H1 (cell line): ENCODE results near the gene MPRIP. TPM values are rescaled to one million over a fixed set of nuclear protein-coding genes. Genes with fewer than 3 reads are reported as not detected.
A peak's percentile ranks its signal among the peaks of the same experiment; 100 is the strongest.

ENCODE experiments used
- CTCF ChIA-PET: fragments of 300-600 bp; sonication (Branson Sonifier 250); formaldehyde crosslinking; loops from one replicate; lab custom pipeline; 2021; ENCODE audit not compliant: partially characterized antibody; lab: Charles Lee
- POLR2A ChIA-PET: fragments of 300-600 bp; sonication (Branson Sonifier 250); formaldehyde crosslinking; loops from one replicate; lab custom pipeline; 2021; ENCODE audit warnings: inconsistent platforms; ENCODE audit not compliant: partially characterized antibody; lab: Charles Lee
- DNase-seq, 2 experiments: peaks; one replicate each; pipeline versions ENCODE4 v3.0.0 to v3.0.0-alpha.2; 2010 to 2022; ENCODE audit warnings: low spot score in 2 of 2, low read depth in 1 of 2, mixed read lengths in 1 of 2
- FAIRE-seq: peaks from 2 replicates; lab custom pipeline; 2011; peaks lifted over from hg19 to GRCh38; lab: Jason Lieb, UNC
- H2AFZ ChIP-seq: 2 replicates; pipeline ENCODE4 v1.8.1; 2012; ENCODE audit warnings: low read length, inconsistent platforms
- H2AK5ac ChIP-seq: 2 replicates; pipeline ENCODE4 v1.6.1; 2013; ENCODE audit warnings: low read depth, low read length
- H2BK120ac ChIP-seq: replicated peaks from 2 replicates; pipeline ENCODE3; 2013; ENCODE audit warnings: low read depth, low read length, inconsistent platforms
- H2BK12ac ChIP-seq: 2 replicates; pipeline ENCODE4 v1.6.1; 2013; ENCODE audit warnings: low read depth, low read length
- H2BK15ac ChIP-seq: 2 replicates; pipeline ENCODE4 v1.6.1; 2013; ENCODE audit warnings: low read length
- H2BK20ac ChIP-seq: 2 replicates; pipeline ENCODE4 v1.6.1; 2013; ENCODE audit warnings: low read length
- H2BK5ac ChIP-seq: 2 replicates; pipeline ENCODE4 v1.6.1; 2013; ENCODE audit warnings: low read depth, low read length
- H3K14ac ChIP-seq: 2 replicates; pipeline ENCODE4 v1.6.1; 2013; ENCODE audit warnings: inconsistent platforms; ENCODE audit not compliant: insufficient read length
- H3K18ac ChIP-seq: 2 replicates; pipeline ENCODE4 v1.6.1; 2013; ENCODE audit warnings: low read length; ENCODE audit errors: extremely low read depth
- H3K23ac ChIP-seq: 2 replicates; pipeline ENCODE4 v1.6.1; 2013; ENCODE audit warnings: inconsistent platforms; ENCODE audit not compliant: insufficient read length
- H3K23me2 ChIP-seq: 2 replicates; pipeline ENCODE4 v1.6.1; 2013; ENCODE audit warnings: low read depth, low read length
- H3K27ac ChIP-seq: 2 replicates; pipeline ENCODE4 v1.6.1; 2011; ENCODE audit warnings: low read depth, low read length, inconsistent platforms
- H3K27me3 ChIP-seq, 4 experiments: replicated peaks in 1 of 4; 1 replicate in 1 of 4; 2 replicates in 3 of 4; pipeline versions ENCODE4 v1.6.1 to v1.8.1; 2011 to 2013; ENCODE audit warnings: low read length in 3 of 4, mild to moderate bottlenecking in 3 of 4, inconsistent platforms in 2 of 4, mixed read lengths in 2 of 4, moderate library complexity in 1 of 4; ENCODE audit not compliant: control insufficient read depth in 3 of 4, insufficient read depth in 3 of 4; ENCODE audit errors: extremely low read depth in 1 of 4
- H3K36me3 ChIP-seq, 4 experiments: 2 replicates each; pipeline versions ENCODE4 v1.6.1 to v1.8.1; 2011 to 2013; ENCODE audit warnings: mild to moderate bottlenecking in 4 of 4, low read length in 3 of 4, moderate library complexity in 2 of 4, control low read depth in 1 of 4, inconsistent platforms in 1 of 4; ENCODE audit not compliant: insufficient read depth in 4 of 4, control insufficient read depth in 2 of 4
- H3K4ac ChIP-seq: replicated peaks from 2 replicates; pipeline ENCODE3; 2013; ENCODE audit warnings: low read length, low read depth, mixed read lengths, inconsistent platforms; ENCODE audit not compliant: insufficient read length
- H3K4me1 ChIP-seq, 4 experiments: replicated peaks in 1 of 4; 1 replicate in 1 of 4; 2 replicates in 3 of 4; pipeline versions ENCODE4 v1.6.1 to v1.8.1; 2011 to 2013; ENCODE audit warnings: low read length in 3 of 4, inconsistent platforms in 2 of 4, mixed read lengths in 1 of 4; ENCODE audit not compliant: insufficient read depth in 4 of 4, control insufficient read depth in 3 of 4
- H3K4me2 ChIP-seq, 2 experiments: 2 replicates each; pipeline versions ENCODE4 v1.6.1 to v1.8.1; 2011 to 2013; ENCODE audit warnings: low read depth in 2 of 2, low read length in 2 of 2, control low read depth in 1 of 2, inconsistent platforms in 1 of 2, mild to moderate bottlenecking in 1 of 2; ENCODE audit not compliant: insufficient read depth in 1 of 2
- H3K4me3 ChIP-seq, 4 experiments: fragments of 200-600, 300-600 bp in 1 of 4; sonication (generic), shearing (Covaris generic), sonication (Bioruptor Twin) in 1 of 4; 2 replicates each; pipeline versions ENCODE4 v1.5.1 to v1.8.1; 2011 to 2016; ENCODE audit warnings: low read length in 4 of 4, low read depth in 3 of 4, control low read depth in 2 of 4, inconsistent platforms in 2 of 4, mild to moderate bottlenecking in 2 of 4, mixed read lengths in 1 of 4, moderate library complexity in 1 of 4; ENCODE audit not compliant: insufficient read depth in 2 of 4; ENCODE audit errors: extremely low read depth in 1 of 4
- H3K56ac ChIP-seq: replicated peaks from 2 replicates; pipeline ENCODE3; 2013; ENCODE audit warnings: low read depth, mild to moderate bottlenecking, mixed read lengths, low read length, inconsistent platforms; ENCODE audit not compliant: insufficient read length
- H3K79me1 ChIP-seq: 2 replicates; pipeline ENCODE4 v1.6.1; 2013; ENCODE audit warnings: low read depth, low read length, control low read depth
- H3K79me2 ChIP-seq, 2 experiments: 2 replicates each; pipeline versions ENCODE4 v1.6.1 to v1.8.1; 2012 to 2013; ENCODE audit warnings: low read length in 2 of 2, mild to moderate bottlenecking in 2 of 2, inconsistent platforms in 1 of 2; ENCODE audit not compliant: insufficient read depth in 2 of 2, control insufficient read depth in 1 of 2
- H3K9ac ChIP-seq, 4 experiments: replicated peaks in 1 of 4; 1 replicate in 1 of 4; 2 replicates in 3 of 4; pipeline versions ENCODE4 v1.6.1 to v1.8.1; 2011 to 2013; ENCODE audit warnings: low read depth in 3 of 4, low read length in 3 of 4, control low read depth in 2 of 4, mild to moderate bottlenecking in 2 of 4, moderate library complexity in 2 of 4, inconsistent platforms in 1 of 4; ENCODE audit errors: extremely low read depth in 1 of 4
- H3K9me3 ChIP-seq, 2 experiments: 2 replicates each; pipeline versions ENCODE4 v1.6.1 to v1.8.1; 2012 to 2013; ENCODE audit warnings: mild to moderate bottlenecking in 2 of 2, moderate library complexity in 2 of 2, control low read depth in 1 of 2, inconsistent platforms in 1 of 2, low read depth in 1 of 2, low read length in 1 of 2, mixed read lengths in 1 of 2; ENCODE audit not compliant: insufficient read depth in 2 of 2
- H4K20me1 ChIP-seq, 2 experiments: replicated peaks in 1 of 2; 2 replicates each; pipeline versions ENCODE3 to v1.8.1; 2011 to 2013; ENCODE audit warnings: inconsistent platforms in 2 of 2, low read length in 2 of 2, mild to moderate bottlenecking in 1 of 2; ENCODE audit not compliant: insufficient read depth in 2 of 2, control insufficient read depth in 1 of 2
- H4K5ac ChIP-seq: 2 replicates; pipeline ENCODE4 v1.6.1; 2013; ENCODE audit warnings: low read length, low read depth, mixed read lengths, inconsistent platforms; ENCODE audit not compliant: insufficient read length
- H4K8ac ChIP-seq: 2 replicates; pipeline ENCODE4 v1.8.0; 2013; ENCODE audit warnings: mild to moderate bottlenecking, moderate library complexity, low read length, inconsistent platforms; ENCODE audit not compliant: insufficient read depth; ENCODE audit errors: extremely low read depth
- H4K91ac ChIP-seq: replicated peaks from 2 replicates; pipeline ENCODE3; 2013; ENCODE audit warnings: low read length, mixed read lengths, inconsistent platforms; ENCODE audit not compliant: insufficient read length
- CBX5 ChIP-seq: fragments of 300-800, 300-1000 bp; sonication (generic); IDR thresholded peaks from 2 replicates; pipeline ENCODE4 v1.7.1; 2016; ENCODE audit warnings: antibody characterized with exemption, low read length, low read depth
- WGBS, 2 experiments: shearing (Covaris generic) in 1 of 2; methylation state at CpG; one replicate each; pipeline versions ENCODE4 v1.1.6 to v1.1.7; 2013 to 2015; ENCODE audit warnings: low lambda C conversion rate in 2 of 2, mixed read lengths in 2 of 2, inconsistent platforms in 1 of 2, low coverage in 1 of 2, missing lambda C conversion rate in 1 of 2; ENCODE audit not compliant: insufficient replicate concordance in 2 of 2, insufficient coverage in 1 of 2, insufficient read length in 1 of 2; ENCODE audit errors: extremely low coverage in 1 of 2, missing lambda C conversion rate in 1 of 2; 5-methylcytosine and 5-hydroxymethylcytosine counted together
- polyA plus RNA-seq, 7 experiments: library from polyadenylated mRNA; depleted of rRNA in 3 of 7; stranded (reverse) in 5 of 7; unstranded in 2 of 7; fragments of >200 nt in 5 of 7; fragments of 200-250 nt in 2 of 7; gene quantifications; 1 replicate in 5 of 7; 2 replicates in 1 of 7; 4 replicates in 1 of 7; pipeline versions ENCODE4 v1.2.1 to v1.2.3, GENCODE V29; 2011 to 2013; ENCODE audit warnings: missing spikeins in 2 of 7, mixed read lengths in 2 of 7
- total RNA-seq: library from RNA; stranded (reverse); fragmentation: NEBNext Ultra II Directional; extraction: Animal tissue kit (Norgen Biotek cat#: 25700); gene quantifications from 2 replicates; pipeline ENCODE4 v1.2.1, GENCODE V29; 2021

MPRIP gene
- total and polyA plus RNA-seq, 2 of the 8 experiments (the other 6 are each of a cell fraction or from before 2014, with no cell fraction given) = 48.6 to 146 TPM

- H2BK15ac ChIP-seq = no peak overlapping the region
- ChIA-PET POLR2A (no interaction called here), CTCF (interaction anchor here (0.6 to 2.5 kb wide), 7 partner anchors 7 to 107 kb away, joined by 3 to 18 read pairs (median 6); no protein-coding TSS in a partner anchor)
- TF ChIP-seq CBX5 = no peak
- no peak overlapping the region for H3K9ac ChIP-seq
- H2AFZ ChIP-seq = no peak overlapping the region
- no peak overlapping the region for H2AK5ac ChIP-seq
- no peak overlapping the region for H3K4me2 ChIP-seq
- H2BK5ac ChIP-seq = no peak overlapping the region
- no peak overlapping the region for H3K23ac ChIP-seq
- no peak overlapping the region for H2BK12ac ChIP-seq
- no peak for DNase-seq
- H3K18ac ChIP-seq = no peak overlapping the region
- no peak overlapping the region for H4K91ac ChIP-seq
- H3K36me3 ChIP-seq = peaks cover 4 to 10% (median 6%) of the 10 kb centered on the region in 4 experiments; a peak in 4 of 8 replicates
- H2BK120ac ChIP-seq = no peak overlapping the region
- H4K5ac ChIP-seq = no peak overlapping the region
- peaks cover 3 to 6% of the 10 kb centered on the region in 2 experiments for H4K20me1 ChIP-seq
- peaks cover 0 to 6% (median 2%) of the 10 kb centered on the region in 4 experiments; a peak in 3 of 7 replicates for H3K4me1 ChIP-seq
- H3K56ac ChIP-seq = no peak overlapping the region
- H3K27ac ChIP-seq = no peak overlapping the region
- no peaks in the 10 kb centered on the region for H3K23me2 ChIP-seq
- H3K9me3 ChIP-seq = no peaks in the 10 kb centered on the region
- no peaks in the 10 kb centered on the region for H3K27me3 ChIP-seq
- peak overlapping the region; percentile 40; the same call in 1 of the 2 replicates for H4K8ac ChIP-seq
- H3K79me1 ChIP-seq = peaks cover 3% of the 10 kb centered on the region; the same call in 1 of the 2 replicates
- 83% methylated on average over 12 of the region's 14 CpGs; no CpG with 5 or more reads in 1 of the 2 experiments for WGBS, 2 experiments
- no peak overlapping the region for H2BK20ac ChIP-seq
- H3K4ac ChIP-seq = no peak overlapping the region
- no peak overlapping the region for H3K14ac ChIP-seq
- FAIRE-seq = no peak
- H3K4me3 ChIP-seq = no peak overlapping the region
- no peaks in the 10 kb centered on the region for H3K79me2 ChIP-seq
Measured at GRCh38 chr17:17134051-17134956, 92.0 kb downstream of the MPRIP start.
